Subcutaneous abdominal adipose tissue (tissue), 5 donors: ENCODE results near the gene PTPMT1.
A peak's percentile ranks its signal among the peaks of the same experiment; 100 is the strongest.

Experiments
- H3K27ac ChIP-seq: one replicate; pipeline ENCODE4 v1.7.0; 2013; ENCODE audit warnings: low read depth, mild to moderate bottlenecking, inconsistent platforms, low read length, moderate library complexity
- H3K27me3 ChIP-seq, 5 donors: one replicate each; pipeline ENCODE4 v1.7.0; 2013; ENCODE audit warnings: low read length in 5 of 5, inconsistent platforms in 1 of 5; ENCODE audit not compliant: control insufficient read depth in 5 of 5, insufficient read depth in 4 of 5
- H3K36me3 ChIP-seq, 5 donors: one replicate each; pipeline ENCODE4 v1.7.0; 2013; ENCODE audit warnings: low read length in 5 of 5; ENCODE audit not compliant: control insufficient read depth in 5 of 5, insufficient read depth in 5 of 5
- H3K4me1 ChIP-seq, 5 donors: one replicate each; pipeline ENCODE4 v1.7.0; 2013; ENCODE audit warnings: low read length in 5 of 5, mild to moderate bottlenecking in 3 of 5, moderate library complexity in 1 of 5; ENCODE audit not compliant: control insufficient read depth in 5 of 5, insufficient read depth in 5 of 5
- H3K4me3 ChIP-seq, 5 donors: one replicate each; pipeline ENCODE4 v1.7.0; 2013; ENCODE audit warnings: low read length in 5 of 5, low read depth in 1 of 5
- H3K9ac ChIP-seq, 5 donors: one replicate each; pipeline ENCODE4 v1.7.0; 2013; ENCODE audit warnings: low read length in 5 of 5, mild to moderate bottlenecking in 4 of 5, moderate library complexity in 3 of 5
- H3K9me3 ChIP-seq, 5 donors: one replicate each; pipeline ENCODE4 v1.7.0; 2013; ENCODE audit warnings: low read length in 5 of 5; ENCODE audit not compliant: control insufficient read depth in 5 of 5
- donor health status: healthy.
- donor health status: healthy.
- donor health status: healthy.
- donor health status: healthy.
- donor health status: healthy.

The PTPMT1 gene

DNA sequence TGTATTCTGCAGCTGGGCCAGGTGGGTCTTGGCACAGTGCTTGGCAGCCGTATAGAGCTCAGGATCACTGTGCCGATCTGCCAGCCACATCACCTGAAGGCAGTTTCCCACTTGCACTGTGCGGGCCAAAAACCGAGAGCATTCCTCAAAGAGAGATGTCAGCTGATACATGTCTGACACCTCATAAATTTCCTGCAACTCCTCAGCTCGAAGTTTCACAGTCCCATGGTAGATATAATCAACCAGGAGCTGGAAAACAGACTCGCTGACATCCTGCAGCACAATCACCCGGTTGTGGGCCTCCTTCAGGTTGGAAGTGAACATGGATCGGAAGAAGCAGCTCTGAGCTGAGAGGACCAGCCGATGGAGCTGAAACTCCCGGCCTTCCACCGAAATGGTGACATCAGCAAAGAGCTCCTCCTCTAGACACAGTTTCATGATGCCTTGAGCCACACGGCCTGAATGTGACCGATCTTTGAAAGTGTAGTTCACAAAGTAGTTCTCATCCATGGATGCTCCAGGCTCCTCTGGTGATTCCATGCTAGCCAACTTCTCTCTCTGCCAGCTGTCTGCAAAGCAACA is 12.2 kb downstream of the PTPMT1 start:
- Histone ChIP-seq H3K36me3 (peaks cover 11 to 57% (median 48%) of the 10 kb centered on the region in 5 donors), H3K4me3 (peak overlapping the region in 4 of 5 donors; percentile 89 to 96 (median 94)), H3K27me3 (no peaks in the 10 kb centered on the region), H3K9ac (peak overlapping the region in 2 of 5 donors; percentile 22 to 89), H3K9me3 (no peaks in the 10 kb centered on the region), H3K4me1 (peaks cover 19 to 42% (median 41%) of the 10 kb centered on the region in 5 donors), H3K27ac (no peak overlapping the region)

DNA sequence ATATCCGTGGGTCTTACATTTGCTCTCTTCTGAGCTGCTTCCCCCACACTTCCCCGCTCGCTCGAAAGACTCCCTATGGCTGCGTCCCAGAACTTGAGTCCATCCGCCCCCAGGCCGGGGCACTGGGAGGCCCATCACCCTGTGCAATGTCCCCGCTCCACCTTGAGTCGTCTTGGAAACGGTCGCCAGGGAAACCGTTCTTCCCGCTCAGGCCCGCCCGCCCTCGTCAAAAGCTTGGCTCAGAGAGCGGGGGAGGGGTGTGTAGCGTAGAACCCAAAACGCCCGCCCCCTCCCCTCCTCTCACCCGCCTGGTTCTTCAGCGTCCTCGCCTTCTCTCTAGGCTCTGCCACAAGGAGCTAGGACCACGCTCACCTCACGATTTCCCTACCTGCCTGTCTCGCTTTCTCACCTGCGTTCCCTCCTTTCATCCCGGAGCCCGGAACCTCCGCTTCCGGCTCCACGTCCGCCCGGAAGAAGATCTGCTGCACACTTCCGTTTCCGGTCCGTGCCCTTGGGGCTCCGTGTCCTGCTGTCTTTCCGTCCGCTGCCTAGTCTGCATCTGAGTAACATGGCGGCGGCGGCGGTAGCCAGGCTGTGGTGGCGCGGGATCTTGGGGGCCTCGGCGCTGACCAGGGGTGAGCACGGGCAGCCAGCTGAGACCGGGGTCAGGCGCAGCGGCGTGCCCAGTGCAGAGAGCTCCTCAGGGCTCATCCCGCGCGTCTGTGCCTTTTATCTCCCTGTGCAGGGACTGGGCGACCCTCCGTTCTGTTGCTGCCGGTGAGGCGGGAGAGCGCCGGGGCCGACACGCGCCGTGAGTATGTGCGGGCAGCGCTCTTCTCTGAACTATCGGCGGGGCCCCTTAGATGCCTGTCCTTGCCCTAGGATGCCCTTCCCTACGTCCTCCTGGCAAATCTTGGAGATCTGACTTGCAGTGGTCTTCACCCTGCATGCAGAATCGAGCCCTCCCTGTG is 13.4 kb downstream of the PTPMT1 start, which contains the start of the genes KBTBD4 and NDUFS3:
TSS of gene KBTBD4 (minus strand) at position 447 of the 971 bp plus-strand sequence. CDS start at position 428, 19 bp downstream.
TSS of gene NDUFS3 (plus strand) at position 551 of the 971 bp plus-strand sequence. CDS start at position 569, 18 bp downstream.
- Histone ChIP-seq H3K4me1 (peaks cover 15 to 34% (median 29%) of the 10 kb centered on the region in 5 donors), H3K9ac (peak within 1 kb of the TSS; percentile 57 to 94 (median 89)), H3K4me3 (peak within 1 kb of the TSS; percentile 89 to 99 (median 96)), H3K27me3 (no peaks in the 10 kb centered on the region), H3K36me3 (peaks cover 8 to 57% (median 48%) of the 10 kb centered on the region in 5 donors), H3K9me3 (no peaks in the 10 kb centered on the region), H3K27ac (peak within 1 kb of the TSS; percentile 84)

DNA sequence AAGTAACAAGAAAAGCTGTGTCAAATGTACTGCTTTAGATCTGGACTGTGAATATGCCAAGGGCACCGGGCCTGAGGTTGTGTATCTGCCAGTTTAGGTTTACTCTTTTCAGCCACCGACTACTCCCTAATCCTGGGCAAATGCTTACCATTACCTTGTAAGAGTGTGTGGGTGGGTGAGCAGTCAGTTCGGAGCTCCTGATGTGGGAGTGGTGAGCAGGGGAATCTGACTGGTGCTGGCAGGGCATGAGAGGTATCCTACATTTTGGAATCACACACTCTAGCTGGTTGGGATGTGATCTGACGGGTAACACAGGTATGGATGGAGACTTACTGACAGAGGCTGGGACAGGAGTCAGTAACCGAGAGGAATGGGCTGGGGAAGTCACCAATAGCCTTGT is 18.4 kb downstream of the PTPMT1 start:
- Histone ChIP-seq H3K4me1 (peaks cover 5 to 46% (median 29%) of the 10 kb centered on the region in 5 donors), H3K9me3 (no peaks in the 10 kb centered on the region), H3K36me3 (peaks cover 5 to 56% (median 44%) of the 10 kb centered on the region in 5 donors), H3K27me3 (peaks cover 0 to 1% (median 0%) of the 10 kb centered on the region in 5 donors), H3K4me3 (no peak overlapping the region), H3K27ac (no peak overlapping the region), H3K9ac (no peak overlapping the region)

DNA sequence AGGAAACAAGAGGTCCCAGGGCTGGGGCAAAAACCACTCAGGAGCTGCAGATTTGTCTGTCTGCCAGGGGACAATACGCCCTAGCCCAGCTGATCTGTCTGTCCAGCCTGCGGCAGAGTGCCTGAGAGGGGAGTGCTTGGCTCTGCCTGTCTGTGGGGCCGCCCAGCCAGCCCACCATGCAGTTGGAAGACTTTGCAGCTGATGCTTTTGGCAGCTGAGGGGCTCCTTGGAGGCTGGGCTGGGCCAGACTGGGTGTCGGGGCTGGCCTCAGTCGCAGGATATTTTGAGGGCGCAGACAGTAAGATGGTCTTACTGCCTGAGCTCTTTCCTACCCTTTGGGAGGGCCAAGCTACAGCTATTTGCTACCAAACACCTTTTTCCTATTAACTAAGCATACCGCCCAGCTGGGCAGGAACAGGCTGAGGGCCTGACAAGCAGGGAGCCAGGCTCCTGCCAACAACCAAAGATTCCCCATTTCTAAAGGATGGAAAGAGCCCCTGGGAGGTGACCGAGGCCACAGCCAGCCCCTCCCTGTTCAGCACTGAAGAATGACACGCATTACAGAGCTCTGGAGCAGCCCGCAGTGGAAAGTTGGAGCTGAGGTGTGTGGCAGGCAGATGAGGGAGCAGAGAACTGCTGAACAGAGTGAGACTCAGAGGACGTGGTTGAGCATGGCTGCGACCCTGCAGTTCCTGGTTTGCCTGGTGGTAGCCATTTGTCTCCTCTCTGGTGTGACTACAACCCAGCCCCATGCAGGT is 20.9 kb downstream of the PTPMT1 start, which contains the start of gene FAM180B:
TSS of gene FAM180B (plus strand) at position 581 of the 758 bp plus-strand sequence. CDS start at position 672, 91 bp downstream.
- no peak within 1 kb of the TSS for H3K27ac ChIP-seq
- H3K9ac ChIP-seq = no peak within 1 kb of the TSS
- peaks cover 0 to 32% (median 18%) of the 10 kb centered on the region in 5 donors for H3K4me1 ChIP-seq
- peaks cover 5 to 44% (median 38%) of the 10 kb centered on the region in 5 donors for H3K36me3 ChIP-seq
- H3K27me3 ChIP-seq = peaks cover 0 to 13% (median 0%) of the 10 kb centered on the region in 5 donors
- peaks cover 0 to 4% (median 0%) of the 10 kb centered on the region in 5 donors for H3K9me3 ChIP-seq
- H3K4me3 ChIP-seq = peak within 1 kb of the TSS in 4 of 5 donors; percentile 1 to 27 (median 20)

DNA sequence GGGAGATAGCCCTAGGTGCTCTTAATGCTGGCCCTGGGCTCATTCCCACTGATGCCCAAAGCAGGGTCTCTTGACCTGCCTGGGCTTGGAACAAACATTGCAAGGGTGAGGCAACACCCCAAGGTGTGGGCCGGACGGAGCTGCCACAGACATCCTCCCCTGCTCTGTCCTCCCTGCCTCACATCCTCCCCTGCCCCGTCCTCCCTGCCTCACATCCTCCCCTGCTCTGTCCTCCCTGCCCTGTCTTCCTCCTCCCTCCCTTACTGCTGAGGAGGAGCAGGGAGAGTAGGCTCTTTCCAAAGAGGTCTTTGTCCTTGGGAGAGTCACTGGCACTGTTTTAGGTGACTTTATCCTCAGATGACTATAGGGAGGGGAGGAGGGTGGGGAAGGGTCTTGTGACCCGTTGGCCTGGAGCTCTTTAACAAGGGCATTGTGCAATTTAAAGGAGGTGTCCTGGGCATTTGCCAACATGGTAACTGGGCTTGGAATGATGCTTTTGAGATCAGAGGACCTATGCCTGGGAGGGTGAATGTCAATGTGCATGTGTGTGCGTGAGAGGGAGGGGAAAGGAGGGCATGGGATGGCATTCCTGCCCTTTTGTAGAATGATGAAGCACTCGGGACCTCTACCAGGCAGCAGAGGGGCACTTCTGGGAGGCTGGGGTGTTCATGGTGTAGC is 21.8 kb downstream of the PTPMT1 start:
- H3K27ac ChIP-seq = no peak overlapping the region
- no peak overlapping the region for H3K9ac ChIP-seq
- peak overlapping the region in 3 of 5 donors; percentile 16 to 27 (median 24) for H3K4me3 ChIP-seq
- peaks cover 0 to 14% (median under 1%) of the 10 kb centered on the region in 5 donors for H3K27me3 ChIP-seq
- peaks cover 0 to 35% (median 29%) of the 10 kb centered on the region in 5 donors for H3K36me3 ChIP-seq
- peaks cover 0 to 4% (median 0%) of the 10 kb centered on the region in 5 donors for H3K9me3 ChIP-seq
- peaks cover 0 to 32% (median 18%) of the 10 kb centered on the region in 5 donors for H3K4me1 ChIP-seq

DNA sequence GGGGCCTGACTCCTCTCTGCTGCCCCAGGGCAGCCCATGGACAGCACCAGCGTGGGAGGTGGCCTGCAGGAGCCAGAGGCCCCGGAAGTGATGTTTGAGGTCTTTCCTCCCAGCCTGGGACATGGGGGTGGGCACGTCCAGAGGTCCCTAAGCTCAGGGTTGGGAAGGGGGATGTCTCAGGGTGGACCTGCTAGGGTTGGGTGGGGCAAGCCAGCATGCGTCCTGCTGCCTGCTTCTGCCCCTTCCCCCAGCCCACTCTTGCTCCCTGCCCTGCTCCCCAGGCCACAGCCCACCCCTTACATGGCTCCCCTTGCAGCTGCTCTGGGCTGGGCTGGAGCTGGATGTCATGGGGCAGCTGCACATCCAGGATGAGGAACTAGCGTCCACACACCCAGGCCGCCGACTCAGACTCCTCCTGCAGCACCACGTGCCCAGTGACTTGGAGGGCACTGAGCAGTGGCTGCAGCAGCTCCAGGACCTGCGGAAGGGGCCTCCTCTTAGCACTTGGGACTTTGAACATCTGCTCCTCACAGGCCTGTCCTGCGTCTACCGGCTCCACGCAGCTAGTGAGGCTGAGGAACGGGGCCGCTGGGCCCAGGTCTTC is 22.4 kb downstream of the PTPMT1 start:
- no peak overlapping the region for H3K27ac ChIP-seq
- H3K36me3 ChIP-seq = peaks cover 0 to 29% (median 23%) of the 10 kb centered on the region in 5 donors
- H3K9ac ChIP-seq = no peak overlapping the region

DNA sequence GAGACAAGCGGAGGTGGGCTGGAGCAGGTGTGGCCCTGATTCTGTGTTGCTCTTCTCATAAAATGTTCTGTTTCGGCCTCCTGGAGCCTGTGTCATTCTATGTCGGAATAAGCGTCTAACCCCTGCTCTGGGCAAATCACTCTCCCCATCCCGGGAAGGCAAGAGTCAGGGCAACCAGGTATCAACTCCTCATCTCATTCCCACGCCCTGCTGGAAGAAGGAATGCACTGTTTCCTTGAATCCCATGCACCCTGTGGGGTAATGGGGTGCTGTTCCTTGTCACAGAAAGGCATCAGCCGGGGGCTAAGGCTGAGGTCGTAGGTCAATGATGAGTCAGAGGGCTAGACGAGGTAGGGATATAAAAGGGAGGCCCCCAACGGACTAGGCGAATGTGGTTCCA is 23.7 kb downstream of the PTPMT1 start:
- Histone ChIP-seq H3K36me3 (peaks cover 0 to 16% (median 10%) of the 10 kb centered on the region in 5 donors), H3K4me3 (no peak overlapping the region), H3K27ac (no peak overlapping the region), H3K27me3 (peaks cover 10 to 33% (median 20%) of the 10 kb centered on the region in 5 donors), H3K4me1 (peaks cover 0 to 44% (median 27%) of the 10 kb centered on the region in 5 donors), H3K9me3 (peaks cover 0 to 4% (median 0%) of the 10 kb centered on the region in 5 donors), H3K9ac (no peak overlapping the region)

More for the DNA sequence above, 22.4 kb downstream of the PTPMT1 start:
- Histone ChIP-seq H3K27me3 (peaks cover 0 to 20% (median 7%) of the 10 kb centered on the region in 5 donors), H3K9me3 (peaks cover 0 to 4% (median 0%) of the 10 kb centered on the region in 5 donors), H3K4me3 (peak overlapping the region in 3 of 5 donors; percentile 18 to 47 (median 24)), H3K4me1 (peaks cover 0 to 34% (median 18%) of the 10 kb centered on the region in 5 donors)

DNA sequence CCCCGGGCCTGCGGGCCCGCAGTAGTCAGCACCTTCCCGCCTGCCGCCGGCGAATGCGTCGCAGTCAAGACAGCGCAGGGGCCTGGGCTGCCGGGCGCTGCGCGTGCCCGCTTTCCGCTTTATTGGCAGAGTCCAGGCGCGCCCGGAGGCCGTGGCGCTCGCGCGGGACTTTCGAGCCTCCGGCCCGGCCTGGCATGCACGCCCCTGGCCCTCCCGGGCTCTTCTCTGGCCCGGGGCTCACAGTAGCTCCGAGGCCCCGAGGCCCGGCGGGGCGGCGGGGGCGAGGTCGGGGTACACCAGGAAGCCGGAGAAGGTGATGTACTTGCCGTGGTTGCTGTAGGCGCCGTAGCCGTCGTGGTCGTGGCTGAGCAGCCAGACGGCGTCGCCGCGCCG is 24.2 kb downstream of the PTPMT1 start:
- Histone ChIP-seq H3K36me3 (peaks cover 0 to 11% (median 5%) of the 10 kb centered on the region in 5 donors), H3K4me1 (peaks cover 0 to 48% (median 27%) of the 10 kb centered on the region in 5 donors), H3K9ac (no peak overlapping the region), H3K27ac (no peak overlapping the region), H3K27me3 (peaks cover 13 to 38% (median 24%) of the 10 kb centered on the region in 5 donors), H3K9me3 (peaks cover 0 to 4% (median 0%) of the 10 kb centered on the region in 5 donors), H3K4me3 (no peak overlapping the region)
